ENCODE measurements around the gene GBP2. TPM values are rescaled to one million over a fixed set of nuclear protein-coding genes. Genes with fewer than 3 reads are reported as not detected.
"Not testable (repeated sequence)": the region's sequence is repeated elsewhere in the genome, so short reads cannot be mapped to it uniquely, and the experiment has no call there.

The GBP2 gene
- total RNA-seq, 2 donors from 2014 or later: not detected

- Histone ChIP-seq H3K27ac (ENCODE audit: low read depth, low read length) (no peak overlapping the region), H3K36me3 (ENCODE audit: control insufficient read depth, insufficient read depth, low read length) (no peaks in the 10 kb centered on the region), H3K27me3 (ENCODE audit: control insufficient read depth, insufficient read depth, low read length, poor library complexity, severe bottlenecking) (no peaks in the 10 kb centered on the region), H3K4me1 (ENCODE audit: control insufficient read depth, insufficient read depth, low read length) (no peaks in the 10 kb centered on the region), H3K9ac (ENCODE audit: extremely low read depth, low read length, poor library complexity, severe bottlenecking) (no peak overlapping the region), H3K9me3 (ENCODE audit: control insufficient read depth, low read length) (peaks cover 11% of the 10 kb centered on the region), H3K4me3 (ENCODE audit: low read length) (no peak overlapping the region)
- Mint-ChIP-seq H3K4me1 (no peaks in the 10 kb centered on the region), H3K27me3 (ENCODE audit: insufficient read depth) (no peaks in the 10 kb centered on the region), H3K27ac (no peak overlapping the region), H3K9me3 (peaks cover 10% of the 10 kb centered on the region), H3K4me3 (no peak overlapping the region), H3K36me3 (ENCODE audit: low read depth) (no peaks in the 10 kb centered on the region)
- TF ChIP-seq, protein P1, sequence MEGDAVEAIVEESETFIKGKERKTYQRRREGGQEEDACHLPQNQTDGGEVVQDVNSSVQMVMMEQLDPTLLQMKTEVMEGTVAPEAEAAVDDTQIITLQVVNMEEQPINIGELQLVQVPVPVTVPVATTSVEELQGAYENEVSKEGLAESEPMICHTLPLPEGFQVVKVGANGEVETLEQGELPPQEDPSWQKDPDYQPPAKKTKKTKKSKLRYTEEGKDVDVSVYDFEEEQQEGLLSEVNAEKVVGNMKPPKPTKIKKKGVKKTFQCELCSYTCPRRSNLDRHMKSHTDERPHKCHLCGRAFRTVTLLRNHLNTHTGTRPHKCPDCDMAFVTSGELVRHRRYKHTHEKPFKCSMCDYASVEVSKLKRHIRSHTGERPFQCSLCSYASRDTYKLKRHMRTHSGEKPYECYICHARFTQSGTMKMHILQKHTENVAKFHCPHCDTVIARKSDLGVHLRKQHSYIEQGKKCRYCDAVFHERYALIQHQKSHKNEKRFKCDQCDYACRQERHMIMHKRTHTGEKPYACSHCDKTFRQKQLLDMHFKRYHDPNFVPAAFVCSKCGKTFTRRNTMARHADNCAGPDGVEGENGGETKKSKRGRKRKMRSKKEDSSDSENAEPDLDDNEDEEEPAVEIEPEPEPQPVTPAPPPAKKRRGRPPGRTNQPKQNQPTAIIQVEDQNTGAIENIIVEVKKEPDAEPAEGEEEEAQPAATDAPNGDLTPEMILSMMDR (conservative IDR thresholded peaks at IDR 0.05): no peak
- DNase-seq: no peak
These were observed 40.1 kb downstream of the GBP2 start for GRCh38 chr1:89085781-89086180.

DNA sequence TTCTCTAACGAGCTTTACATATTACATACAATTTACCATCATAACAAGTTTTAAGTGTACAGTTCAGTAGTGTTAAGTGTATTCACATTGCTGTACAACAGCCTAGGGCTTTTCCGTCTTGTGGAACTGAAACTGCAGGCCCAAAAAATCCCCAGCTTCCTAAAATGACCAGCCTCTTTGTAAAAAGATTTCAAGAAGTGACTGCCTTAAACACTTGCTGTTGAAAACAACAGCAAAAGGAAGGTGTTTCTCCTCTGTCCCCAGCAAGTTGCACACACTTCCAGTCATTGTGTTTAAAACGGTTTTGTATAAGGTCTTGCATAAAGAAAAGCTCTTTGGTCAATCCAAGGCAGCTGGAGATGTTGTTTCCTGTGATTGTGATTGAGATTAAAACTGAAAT lies 44.9 kb downstream of the GBP2 start:
- Histone ChIP-seq H3K4me3 (ENCODE audit: low read length) (no peak overlapping the region), H3K27me3 (ENCODE audit: control insufficient read depth, insufficient read depth, low read length, poor library complexity, severe bottlenecking) (no peaks in the 10 kb centered on the region), H3K4me1 (ENCODE audit: control insufficient read depth, insufficient read depth, low read length) (no peaks in the 10 kb centered on the region), H3K9ac (ENCODE audit: extremely low read depth, low read length, poor library complexity, severe bottlenecking) (no peak overlapping the region), H3K9me3 (ENCODE audit: control insufficient read depth, low read length) (peaks cover 27% of the 10 kb centered on the region), H3K27ac (ENCODE audit: low read depth, low read length) (no peak overlapping the region), H3K36me3 (ENCODE audit: control insufficient read depth, insufficient read depth, low read length) (no peaks in the 10 kb centered on the region)
- Mint-ChIP-seq H3K4me3 (no peak overlapping the region), H3K36me3 (ENCODE audit: low read depth) (peaks cover 4% of the 10 kb centered on the region), H3K27me3 (ENCODE audit: insufficient read depth) (no peaks in the 10 kb centered on the region), H3K9me3 (peaks cover 50% of the 10 kb centered on the region), H3K4me1 (no peaks in the 10 kb centered on the region), H3K27ac (no peak overlapping the region)
- 83 to 95% methylated on average over 1 to 3 of the region's 3 CpGs for WGBS, 2 experiments (ENCODE audit: insufficient coverage in 1 of 2, insufficient read length in 1 of 2)
- DNase-seq: no peak
- TF ChIP-seq, protein P1 (conservative IDR thresholded peaks at IDR 0.05): no peak

- H3K9me3 Mint-ChIP-seq: peaks cover 52% of the 10 kb centered on the region
- not testable (repeated sequence) for H3K4me3 Mint-ChIP-seq; H3K27ac Mint-ChIP-seq; H3K36me3 Mint-ChIP-seq (ENCODE audit: low read depth); H3K27me3 ChIP-seq (ENCODE audit: control insufficient read depth, insufficient read depth, low read length, poor library complexity, severe bottlenecking); H3K4me1 Mint-ChIP-seq; H3K4me1 ChIP-seq (ENCODE audit: control insufficient read depth, insufficient read depth, low read length); H3K36me3 ChIP-seq (ENCODE audit: control insufficient read depth, insufficient read depth, low read length); H3K27ac ChIP-seq (ENCODE audit: low read depth, low read length); H3K27me3 Mint-ChIP-seq (ENCODE audit: insufficient read depth); H3K4me3 ChIP-seq (ENCODE audit: low read length); DNase-seq; H3K9ac ChIP-seq (ENCODE audit: extremely low read depth, low read length, poor library complexity, severe bottlenecking)
- WGBS, 2 experiments (ENCODE audit: insufficient coverage in 1 of 2, insufficient read length in 1 of 2): 92 to 100% methylated on average over 5 to 7 of the region's 7 CpGs
- H3K9me3 ChIP-seq (ENCODE audit: control insufficient read depth, low read length): peaks cover 27% of the 10 kb centered on the region
These were observed 45.8 kb downstream of the GBP2 start for GRCh38 chr1:89080068-89080467.

GRCh38 chr1:89072466-89073065 lies 53.3 kb downstream of the GBP2 start:
- H3K27me3 Mint-ChIP-seq (ENCODE audit: insufficient read depth); H3K4me1 Mint-ChIP-seq; DNase-seq; H3K27ac Mint-ChIP-seq; H3K36me3 Mint-ChIP-seq (ENCODE audit: low read depth); H3K9ac ChIP-seq (ENCODE audit: extremely low read depth, low read length, poor library complexity, severe bottlenecking); H3K36me3 ChIP-seq (ENCODE audit: control insufficient read depth, insufficient read depth, low read length); H3K4me1 ChIP-seq (ENCODE audit: control insufficient read depth, insufficient read depth, low read length); H3K4me3 ChIP-seq (ENCODE audit: low read length); H3K9me3 ChIP-seq (ENCODE audit: control insufficient read depth, low read length); H3K27me3 ChIP-seq (ENCODE audit: control insufficient read depth, insufficient read depth, low read length, poor library complexity, severe bottlenecking); H3K4me3 Mint-ChIP-seq; H3K27ac ChIP-seq (ENCODE audit: low read depth, low read length): not testable (repeated sequence)
- 74 to 100% methylated on average over 1 to 8 of the region's 8 CpGs for WGBS, 2 experiments (ENCODE audit: insufficient coverage in 1 of 2, insufficient read length in 1 of 2)
- H3K9me3 Mint-ChIP-seq: peaks cover 17% of the 10 kb centered on the region

Data from endodermal cell (in vitro differentiated cells).